LNCaP clone FGC (cell line): ENCODE data around the gene PSD.

Source experiments
- DNase-seq: peaks from one replicate; pipeline ENCODE4 v3.0.0-alpha.2; 2011; ENCODE audit warnings: low read depth
- H3K4me3 ChIP-seq: 2 replicates; pipeline ENCODE4 v1.5.1; 2011; ENCODE audit warnings: mild to moderate bottlenecking, low read depth, low read length, control low read depth
- CTCF ChIP-seq: IDR thresholded peaks from 2 replicates; pipeline ENCODE4 v1.5.1; 2012; ENCODE audit warnings: mild to moderate bottlenecking; ENCODE audit not compliant: control insufficient read depth, insufficient read depth; ENCODE audit errors: extremely low read depth

Gene PSD

GRCh38 chr10:102420181-102420713 lies 1.7 kb upstream of the PSD start:
- TF ChIP-seq CTCF, result no peak
- DNase-seq, result no peak
- H3K4me3 ChIP-seq, result peak overlapping the region; percentile 92

DNA sequence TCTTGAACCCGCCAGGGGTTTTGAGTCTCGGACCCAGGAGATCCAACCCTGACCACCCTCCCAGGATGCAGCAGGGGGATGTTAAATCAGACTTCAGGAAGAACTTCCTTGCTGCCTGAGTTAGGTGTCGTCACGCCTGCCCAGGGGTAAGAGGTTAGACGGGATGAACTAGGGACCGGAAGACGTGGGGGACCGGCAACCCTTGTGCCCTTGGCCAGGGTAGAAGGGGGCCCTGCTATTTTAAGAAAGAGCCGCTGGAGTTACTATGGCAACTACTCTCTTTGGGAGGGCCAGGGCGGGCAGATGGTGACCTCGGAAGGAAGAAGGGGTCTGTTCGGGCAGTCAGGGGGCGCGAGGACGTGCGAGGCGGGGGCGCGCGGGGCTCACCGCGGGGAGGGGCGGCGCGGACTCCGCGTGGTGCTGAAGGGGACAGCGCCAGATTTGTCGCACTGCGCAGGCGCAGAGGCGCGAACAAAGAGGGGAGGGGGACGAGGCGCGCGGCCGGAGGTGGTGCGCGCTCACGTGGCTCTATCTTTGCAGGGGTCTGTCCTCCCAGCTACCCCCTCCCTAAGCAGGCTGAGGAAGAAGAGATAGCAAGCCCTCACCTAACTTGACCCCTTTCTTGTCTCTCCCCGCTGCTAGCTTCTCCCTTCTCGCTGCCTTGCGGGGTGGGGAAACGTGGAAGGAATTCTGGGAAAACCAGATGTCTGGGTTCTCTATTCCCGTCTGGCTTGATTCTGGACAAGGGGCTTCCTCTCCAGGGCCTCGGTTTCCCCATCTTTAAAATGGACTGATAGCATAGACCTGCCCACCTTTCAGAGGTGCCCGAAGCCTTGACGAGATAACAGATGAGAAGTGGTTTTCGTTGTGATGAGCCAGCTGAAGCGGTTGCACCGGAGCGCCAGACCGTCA lies 940 bp upstream of the PSD start:
- DNase-seq, result no peak
- H3K4me3 ChIP-seq, result peak overlapping the region; percentile 92

DNA sequence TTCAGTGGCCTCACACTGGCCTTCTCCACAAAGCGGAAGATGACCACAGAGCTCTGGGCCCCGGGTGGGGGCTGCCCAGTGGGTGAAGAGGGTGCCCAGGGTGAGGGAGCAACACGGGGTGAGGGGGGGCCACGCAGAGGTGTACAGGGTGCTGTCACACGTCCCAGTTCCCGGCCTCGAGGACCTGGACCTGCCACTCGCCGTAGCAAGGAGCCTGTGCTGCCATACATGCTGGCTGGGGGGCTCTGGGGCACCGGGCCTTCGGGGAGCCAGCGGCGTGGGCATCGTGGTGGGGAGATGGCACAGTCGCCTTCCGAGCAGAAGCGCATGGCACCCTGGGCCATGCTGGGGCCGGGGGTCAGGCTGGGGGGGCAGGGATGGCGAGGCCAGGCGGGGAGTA lies 1.9 kb downstream of the PSD start:
- no peak for DNase-seq
- TF ChIP-seq CTCF, result no peak
- H3K4me3 ChIP-seq, result no peak overlapping the region

More for the DNA sequence above, 940 bp upstream of the PSD start:
- TF ChIP-seq CTCF, result no peak

DNA sequence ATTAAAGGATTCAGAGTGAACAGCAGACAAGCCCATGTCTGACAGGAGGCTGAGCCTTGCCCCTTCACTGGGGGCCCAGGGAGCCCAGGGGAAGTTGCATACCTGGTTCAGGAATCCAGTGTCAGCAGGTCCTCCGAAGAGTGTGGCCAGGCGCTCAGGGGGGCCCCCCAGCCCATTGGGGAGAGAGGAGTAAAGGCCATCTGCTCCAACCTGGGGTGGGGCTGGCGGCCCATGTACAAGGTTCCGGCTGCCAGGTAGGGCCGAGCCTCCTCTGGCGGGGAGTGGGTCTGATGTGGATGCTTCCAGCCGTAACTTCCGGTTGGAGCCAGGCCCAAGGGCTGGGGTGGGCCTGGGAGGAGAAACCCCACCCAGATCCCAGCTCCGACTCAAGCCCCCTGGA lies 2.3 kb downstream of the PSD start:
- no peak for DNase-seq
- TF ChIP-seq CTCF, result no peak
- no peak overlapping the region for H3K4me3 ChIP-seq

DNA sequence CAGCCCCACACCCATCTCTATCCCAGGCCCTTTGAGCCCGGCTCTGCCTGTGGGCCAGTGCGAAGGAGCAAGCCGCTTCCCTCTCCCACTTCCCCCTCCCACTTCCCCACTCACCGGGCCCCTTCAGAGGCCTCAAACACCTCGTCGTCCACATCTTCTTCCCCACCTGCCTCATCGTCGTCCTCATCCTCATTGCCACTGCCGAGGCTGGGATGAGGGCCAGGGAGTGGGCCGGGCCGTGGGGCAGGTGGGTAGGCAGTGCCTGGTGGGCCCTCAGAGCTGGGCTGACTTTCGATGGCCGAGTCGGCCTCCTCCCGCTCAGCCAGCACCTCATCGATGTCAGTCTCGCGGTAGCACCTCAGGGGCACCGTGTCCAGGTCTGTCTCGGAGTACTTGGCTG lies 3.8 kb downstream of the PSD start:
- TF ChIP-seq CTCF, result no peak

DNA sequence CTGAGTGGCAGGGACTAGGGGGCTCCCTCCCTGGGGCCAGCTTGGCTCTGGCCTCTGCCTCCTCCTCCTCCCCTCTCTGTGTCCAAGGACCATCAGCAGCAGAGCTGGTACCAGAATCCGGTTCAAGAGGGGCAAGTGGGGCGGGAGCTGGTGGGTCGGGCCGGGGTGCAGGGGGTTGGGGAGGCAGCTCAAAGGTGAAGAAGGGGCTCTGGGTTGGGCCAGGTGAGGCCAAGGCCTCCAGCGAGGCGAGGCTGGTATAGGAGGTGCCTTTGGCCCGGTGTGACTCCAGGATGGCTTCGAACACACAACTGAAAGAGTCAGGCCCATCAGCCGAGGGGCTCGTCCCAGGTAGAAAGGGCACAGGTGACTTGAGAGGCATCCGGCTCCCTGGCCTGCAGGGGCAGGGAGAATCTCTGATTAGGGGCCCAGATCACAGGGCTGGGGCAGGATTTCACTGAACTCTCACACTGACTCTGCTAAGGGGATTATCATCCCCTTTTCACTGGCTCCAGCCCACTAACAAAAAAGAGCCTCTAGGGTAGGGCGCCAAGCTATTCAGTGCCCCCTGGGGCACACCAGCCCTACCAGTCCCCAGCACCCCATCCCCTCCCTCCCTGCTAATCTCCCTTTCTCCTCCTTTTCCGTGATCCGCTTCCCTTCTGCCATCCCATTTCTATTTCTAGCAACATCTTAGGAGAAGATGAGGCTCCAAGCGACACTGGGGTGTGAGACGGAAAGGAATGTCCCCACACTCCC lies 4.6 kb downstream of the PSD start:
- TF ChIP-seq CTCF, result no peak
- no peak for DNase-seq
- H3K4me3 ChIP-seq, result no peak overlapping the region

More for the DNA sequence above, 3.8 kb downstream of the PSD start:
- no peak overlapping the region for H3K4me3 ChIP-seq
- DNase-seq, result no peak
